NB4 (cell line): ENCODE results near the gene PPARA.
A peak's percentile ranks its signal among the peaks of the same experiment; 100 is the strongest.

Experiments used
- DNase-seq: peaks from one replicate; pipeline ENCODE4 v3.0.0; 2010; ENCODE audit warnings: low read depth
- H3K4me3 ChIP-seq: one replicate; pipeline ENCODE4 v1.5.1; 2011; ENCODE audit warnings: mild to moderate bottlenecking, low read depth, low read length, moderate library complexity
- MYC ChIP-seq: IDR thresholded peaks from 2 replicates; pipeline ENCODE4 v1.6.1; 2011; ENCODE audit warnings: low read depth, low read length
- POLR2A ChIP-seq: IDR thresholded peaks from 2 replicates; pipeline ENCODE4 v1.6.1; 2011; ENCODE audit warnings: mild to moderate bottlenecking; ENCODE audit not compliant: insufficient read length; ENCODE audit errors: extremely low read depth
- TF ChIP-seq, protein P1 (sequence below): IDR thresholded peaks from 2 replicates; pipeline ENCODE4 v1.6.1; 2011; ENCODE audit warnings: low read depth, low read length
- TF ChIP-seq, protein P2 (sequence below): IDR thresholded peaks from one replicate; pipeline ENCODE4 v1.5.1; 2012; ENCODE audit warnings: low read depth, low read length

Gene PPARA

DNA sequence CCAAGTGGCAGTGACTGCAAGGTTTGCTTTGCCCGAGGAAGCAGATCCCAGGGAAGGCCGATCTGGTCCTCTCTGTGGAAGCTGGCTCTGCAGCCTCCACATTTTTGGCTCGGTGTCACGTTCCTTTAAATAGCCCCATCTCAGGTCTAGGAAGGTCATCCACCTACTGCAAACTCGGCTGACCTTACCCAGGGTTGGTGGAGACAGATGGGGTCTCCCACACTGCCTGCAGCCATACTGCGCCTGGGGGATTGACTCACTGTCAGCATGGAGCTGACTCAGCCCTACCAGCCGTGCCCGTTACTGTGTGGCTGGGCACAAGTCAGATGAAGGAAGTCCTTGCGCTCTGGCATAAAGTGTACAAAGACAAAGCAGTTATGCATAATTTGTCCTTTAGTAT lies 82.9 kb downstream of the PPARA start:
- H3K4me3 ChIP-seq = no peak overlapping the region
- DNase-seq = peak; percentile 76
- TF ChIP-seq, protein P1, sequence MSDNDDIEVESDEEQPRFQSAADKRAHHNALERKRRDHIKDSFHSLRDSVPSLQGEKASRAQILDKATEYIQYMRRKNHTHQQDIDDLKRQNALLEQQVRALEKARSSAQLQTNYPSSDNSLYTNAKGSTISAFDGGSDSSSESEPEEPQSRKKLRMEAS = no peak
- TF ChIP-seq, protein P2, sequence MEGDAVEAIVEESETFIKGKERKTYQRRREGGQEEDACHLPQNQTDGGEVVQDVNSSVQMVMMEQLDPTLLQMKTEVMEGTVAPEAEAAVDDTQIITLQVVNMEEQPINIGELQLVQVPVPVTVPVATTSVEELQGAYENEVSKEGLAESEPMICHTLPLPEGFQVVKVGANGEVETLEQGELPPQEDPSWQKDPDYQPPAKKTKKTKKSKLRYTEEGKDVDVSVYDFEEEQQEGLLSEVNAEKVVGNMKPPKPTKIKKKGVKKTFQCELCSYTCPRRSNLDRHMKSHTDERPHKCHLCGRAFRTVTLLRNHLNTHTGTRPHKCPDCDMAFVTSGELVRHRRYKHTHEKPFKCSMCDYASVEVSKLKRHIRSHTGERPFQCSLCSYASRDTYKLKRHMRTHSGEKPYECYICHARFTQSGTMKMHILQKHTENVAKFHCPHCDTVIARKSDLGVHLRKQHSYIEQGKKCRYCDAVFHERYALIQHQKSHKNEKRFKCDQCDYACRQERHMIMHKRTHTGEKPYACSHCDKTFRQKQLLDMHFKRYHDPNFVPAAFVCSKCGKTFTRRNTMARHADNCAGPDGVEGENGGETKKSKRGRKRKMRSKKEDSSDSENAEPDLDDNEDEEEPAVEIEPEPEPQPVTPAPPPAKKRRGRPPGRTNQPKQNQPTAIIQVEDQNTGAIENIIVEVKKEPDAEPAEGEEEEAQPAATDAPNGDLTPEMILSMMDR = no peak
- no peak for TF ChIP-seq MYC
- TF ChIP-seq POLR2A = no peak

DNA sequence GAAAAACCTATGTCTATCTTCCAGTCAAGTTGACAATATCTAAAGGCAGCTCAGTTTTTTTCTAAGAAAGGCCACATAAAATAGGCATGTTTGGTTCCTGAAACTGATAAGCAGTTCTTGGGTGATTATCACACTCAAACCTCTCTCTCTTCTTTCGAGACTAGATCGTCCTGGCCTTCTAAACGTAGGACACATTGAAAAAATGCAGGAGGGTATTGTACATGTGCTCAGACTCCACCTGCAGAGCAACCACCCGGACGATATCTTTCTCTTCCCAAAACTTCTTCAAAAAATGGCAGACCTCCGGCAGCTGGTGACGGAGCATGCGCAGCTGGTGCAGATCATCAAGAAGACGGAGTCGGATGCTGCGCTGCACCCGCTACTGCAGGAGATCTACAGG lies 84.6 kb downstream of the PPARA start:
- TF ChIP-seq, protein P1 = no peak
- TF ChIP-seq, protein P2 = no peak
- TF ChIP-seq POLR2A (no peak), MYC (no peak)
- no peak overlapping the region for H3K4me3 ChIP-seq
- no peak for DNase-seq

DNA sequence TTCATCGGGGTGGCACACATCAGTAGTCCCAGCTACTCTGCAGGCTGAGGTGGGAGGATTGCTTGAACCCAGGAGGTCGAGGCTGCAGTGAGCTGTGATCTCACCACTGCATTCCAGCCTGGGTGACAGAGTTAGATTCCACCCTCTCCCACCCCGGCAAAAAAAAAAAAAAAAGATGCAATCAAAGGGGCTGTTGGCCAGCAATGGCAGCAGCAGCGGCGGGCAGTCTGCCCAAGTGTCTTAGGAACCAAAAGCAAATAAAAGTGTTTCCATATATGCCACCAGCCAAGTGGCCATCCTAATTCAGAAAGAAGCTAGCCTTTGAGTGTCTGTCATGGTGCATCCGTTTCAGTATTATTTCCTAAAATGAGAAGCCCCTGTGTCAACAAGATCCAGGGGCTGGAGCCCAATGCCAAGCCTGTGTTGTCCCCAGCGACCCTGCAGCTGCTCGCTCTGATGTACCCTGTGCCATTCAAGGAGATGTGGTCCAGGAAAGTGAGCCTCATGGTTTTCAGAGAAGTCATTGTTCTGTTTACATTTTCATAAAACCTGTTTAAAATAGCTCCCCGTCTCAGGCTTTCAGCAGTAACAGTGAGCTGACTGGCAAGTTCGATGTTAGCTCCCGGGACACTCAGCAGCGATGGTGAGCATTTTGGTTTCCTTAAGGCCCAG lies 87.3 kb downstream of the PPARA start:
- H3K4me3 ChIP-seq = no peak overlapping the region
- TF ChIP-seq, protein P2 = no peak
- TF ChIP-seq MYC (no peak), POLR2A (no peak)
- TF ChIP-seq, protein P1 = no peak
- no peak for DNase-seq

DNA sequence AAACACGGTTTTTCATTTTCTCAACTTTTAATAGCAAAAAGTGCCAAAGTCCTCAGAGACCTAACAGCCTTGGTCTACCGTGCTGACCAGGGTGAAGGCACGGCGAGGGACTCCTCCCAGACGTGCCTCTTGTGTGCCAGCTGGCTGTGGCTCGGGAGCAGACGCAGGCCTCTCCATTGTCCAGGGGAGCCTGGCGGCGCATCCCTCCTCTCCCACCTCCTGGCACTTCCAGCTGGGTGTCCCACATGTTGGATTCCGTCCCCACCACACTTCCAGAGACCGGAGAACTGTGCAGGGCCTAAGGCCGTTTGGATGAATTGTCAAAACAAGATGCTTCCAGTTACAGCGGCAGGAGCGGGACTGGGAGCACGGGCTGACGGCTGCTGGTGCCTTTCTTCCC lies 88.2 kb downstream of the PPARA start:
- H3K4me3 ChIP-seq = no peak overlapping the region
- DNase-seq = no peak
- TF ChIP-seq POLR2A = no peak
- no peak for TF ChIP-seq MYC
- TF ChIP-seq, protein P1 = no peak

DNA sequence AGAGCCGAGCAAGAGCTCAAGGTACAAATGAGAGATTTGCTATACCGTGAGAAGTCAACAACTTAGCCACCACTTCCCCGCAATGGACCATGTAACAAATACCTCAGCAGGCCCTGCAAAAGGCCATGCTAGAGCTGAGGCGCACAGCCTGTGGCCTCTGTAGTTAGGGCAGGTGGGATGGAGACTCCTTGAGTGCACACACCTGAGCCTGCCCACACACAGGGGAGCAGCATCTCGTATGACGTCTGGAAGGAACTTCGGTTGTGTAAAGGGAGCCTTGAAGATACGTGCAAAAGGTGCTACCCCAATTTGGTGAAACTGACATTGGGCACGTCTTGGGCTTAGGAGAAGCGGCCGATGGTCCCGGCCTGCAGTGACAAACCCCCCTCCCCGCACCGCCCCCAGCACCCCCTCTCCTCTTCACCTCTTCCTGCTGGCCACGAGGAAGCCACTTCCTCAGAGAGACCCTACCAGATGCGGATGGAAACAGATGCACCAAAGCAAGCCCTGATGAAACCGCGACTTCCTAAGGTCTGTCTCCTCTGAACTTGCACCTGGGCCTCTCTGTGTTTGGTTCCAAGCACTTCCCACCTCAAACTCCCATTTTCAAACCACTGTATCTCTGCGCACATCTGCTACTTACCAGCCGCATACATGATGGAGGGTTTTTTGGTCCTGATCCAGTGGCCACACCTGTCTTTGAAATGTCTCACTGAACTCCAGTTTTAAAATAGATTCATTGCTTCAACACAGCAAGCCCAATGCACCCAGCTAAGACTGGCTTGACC lies 89.1 kb downstream of the PPARA start:
- TF ChIP-seq MYC (no peak), POLR2A (no peak)
- TF ChIP-seq, protein P1 = no peak
- TF ChIP-seq, protein P2 = no peak
- no peak for DNase-seq
- no peak overlapping the region for H3K4me3 ChIP-seq

DNA sequence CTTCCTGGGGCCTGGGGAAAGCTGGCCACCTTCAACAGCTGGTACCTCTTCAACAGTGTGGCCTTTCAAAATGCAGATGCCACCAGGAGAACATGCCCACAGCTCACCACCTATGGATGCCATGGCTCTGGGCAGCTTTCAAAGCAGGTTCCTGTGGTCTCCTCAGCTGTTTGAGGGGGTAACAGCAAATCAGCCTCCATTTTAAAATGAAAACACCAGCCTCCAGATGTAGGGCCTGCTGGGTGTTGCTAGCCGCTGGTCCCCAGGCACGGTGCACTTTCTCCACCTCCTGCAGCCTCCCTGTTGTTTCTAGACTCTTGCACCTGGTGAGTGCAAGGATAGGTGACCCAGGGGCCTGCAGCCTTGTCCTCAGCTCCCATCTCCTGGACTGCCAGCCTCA lies 89.7 kb downstream of the PPARA start:
- no peak for DNase-seq
- no peak overlapping the region for H3K4me3 ChIP-seq
- TF ChIP-seq POLR2A (no peak), MYC (no peak)
- TF ChIP-seq, protein P1 = no peak
- TF ChIP-seq, protein P2 = no peak
